Hepatic stellate cell (primary cell): ENCODE results near the gene HNRNPH1.

Experiments
- DNase-seq: peaks from one replicate; pipeline ENCODE4 v3.0.0; 2011; ENCODE audit warnings: low spot score

HNRNPH1 gene

DNA sequence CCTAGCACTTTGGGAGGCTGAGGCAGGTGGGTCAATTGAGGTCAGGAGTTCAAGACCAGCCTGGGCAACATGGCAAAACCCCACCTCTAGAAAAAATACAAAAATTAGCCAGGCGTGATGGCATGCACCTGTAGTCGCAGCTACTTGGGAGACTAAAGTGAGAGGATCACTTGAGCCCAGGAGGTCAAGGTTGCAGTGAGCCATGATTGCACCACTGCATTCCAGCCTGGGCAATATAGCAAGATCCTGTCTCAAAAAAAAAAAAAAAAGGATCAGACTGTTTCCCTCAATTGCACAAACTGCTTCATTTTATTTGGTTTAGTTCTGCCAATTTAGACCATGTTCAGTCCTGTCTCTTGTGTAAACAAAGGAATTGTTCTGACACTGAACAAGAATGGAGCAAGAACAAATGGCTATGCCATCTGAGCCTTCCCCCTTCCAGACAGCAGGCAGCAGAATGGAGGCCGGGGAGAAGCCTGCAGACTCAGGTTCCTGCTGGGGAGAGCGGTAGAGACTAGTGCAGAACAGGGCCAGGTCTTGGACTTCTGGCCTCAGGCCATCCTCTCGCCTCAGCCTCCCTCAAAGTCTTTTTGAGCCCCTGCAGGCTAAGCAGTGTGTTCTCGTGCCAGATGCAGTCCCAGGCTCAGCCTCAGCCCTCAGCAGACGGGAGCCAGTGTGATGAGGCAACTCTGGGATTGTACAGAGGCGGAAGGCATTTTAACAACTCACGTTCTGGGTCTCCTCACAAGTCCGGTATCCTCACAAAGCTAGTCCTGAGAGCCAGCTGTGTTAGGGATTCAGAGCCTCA lies 18.2 kb downstream of the HNRNPH1 start:
- DNase-seq, result no peak

DNA sequence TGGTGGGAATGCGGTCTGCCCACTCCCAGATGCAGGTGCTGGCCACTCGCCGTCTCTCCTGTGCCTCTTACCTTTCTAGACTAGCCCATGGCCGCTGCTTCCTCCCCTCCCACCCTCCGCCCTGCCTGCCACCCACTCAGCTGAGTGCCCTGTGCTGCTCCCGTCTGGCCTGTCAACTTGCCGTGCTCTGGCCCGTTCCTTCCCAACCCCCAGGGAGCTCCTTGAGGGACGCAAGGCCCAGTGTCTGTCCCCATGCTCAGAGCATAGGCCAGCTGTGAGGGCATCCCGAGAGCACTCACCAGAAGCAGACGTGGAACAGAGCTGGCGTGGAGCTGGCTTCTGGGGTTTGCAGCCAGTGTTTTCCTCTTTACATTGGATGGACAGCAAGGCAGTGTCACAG lies 20.2 kb downstream of the HNRNPH1 start:
- DNase-seq, result no peak

GRCh38 chr5:179601871-179602625 lies 21.4 kb downstream of the HNRNPH1 start:
- no peak for DNase-seq

DNA sequence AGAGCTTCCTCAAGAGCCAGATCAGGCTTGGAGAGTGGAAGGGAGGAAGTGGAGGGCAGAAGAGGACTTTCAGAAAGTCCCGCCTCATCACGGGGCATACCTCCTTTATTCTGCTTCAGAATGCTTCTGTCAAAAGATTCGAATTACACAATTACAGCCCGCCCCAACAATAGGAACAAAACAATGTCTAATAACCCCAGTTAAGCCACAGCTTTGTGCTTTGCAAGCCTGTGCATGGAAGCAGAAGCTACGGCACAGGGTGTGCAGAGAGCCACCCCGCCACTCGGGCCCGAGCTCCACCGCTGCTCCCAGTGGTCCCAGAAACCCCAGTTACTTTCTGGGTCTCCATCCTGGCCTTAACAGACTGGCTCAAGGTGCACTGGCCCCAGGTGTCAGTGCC lies 23.5 kb downstream of the HNRNPH1 start:
- no peak for DNase-seq

DNA sequence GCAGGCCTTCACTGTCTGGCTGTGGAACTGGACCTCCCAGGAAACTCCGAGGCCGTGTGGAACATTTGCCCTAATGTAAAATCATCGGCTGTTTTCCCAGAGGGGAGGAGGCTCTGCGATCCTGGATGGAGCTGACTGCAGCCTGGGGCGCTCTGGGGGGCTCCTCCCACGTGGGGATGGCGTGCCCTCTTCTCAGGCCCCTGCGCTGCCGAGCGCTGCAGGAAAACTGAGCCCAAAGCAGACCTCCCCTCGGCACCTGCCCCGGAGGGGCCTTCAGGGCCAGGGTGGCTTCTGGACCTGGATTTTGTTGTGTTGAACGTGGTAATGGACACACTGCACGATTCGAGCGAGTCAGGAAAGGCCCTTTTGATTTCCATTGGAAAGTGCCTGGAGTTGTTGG lies 23.9 kb downstream of the HNRNPH1 start:
- no peak for DNase-seq

GRCh38 chr5:179599100-179599499 lies 24.4 kb downstream of the HNRNPH1 start:
- no peak for DNase-seq

DNA sequence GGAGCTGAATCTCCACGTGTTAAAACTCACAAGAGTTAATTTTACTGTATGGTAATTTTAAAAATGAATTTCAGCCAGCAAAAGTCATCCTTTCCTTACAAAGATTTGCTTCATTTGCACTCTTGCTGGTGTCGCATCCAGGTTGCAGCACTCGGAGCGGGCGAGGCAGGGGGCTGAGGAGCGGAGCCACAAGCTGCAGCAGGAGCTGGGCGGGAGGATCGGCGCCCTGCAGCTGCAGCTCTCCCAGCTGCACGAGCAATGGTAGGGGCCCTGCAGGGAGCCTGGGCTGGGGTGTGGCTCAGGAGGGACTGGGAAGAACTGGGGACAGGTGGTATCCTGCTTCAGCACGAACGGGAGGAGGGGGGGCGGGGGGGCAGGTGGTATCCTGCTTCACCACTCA lies 27.1 kb downstream of the HNRNPH1 start:
- DNase-seq, result no peak

DNA sequence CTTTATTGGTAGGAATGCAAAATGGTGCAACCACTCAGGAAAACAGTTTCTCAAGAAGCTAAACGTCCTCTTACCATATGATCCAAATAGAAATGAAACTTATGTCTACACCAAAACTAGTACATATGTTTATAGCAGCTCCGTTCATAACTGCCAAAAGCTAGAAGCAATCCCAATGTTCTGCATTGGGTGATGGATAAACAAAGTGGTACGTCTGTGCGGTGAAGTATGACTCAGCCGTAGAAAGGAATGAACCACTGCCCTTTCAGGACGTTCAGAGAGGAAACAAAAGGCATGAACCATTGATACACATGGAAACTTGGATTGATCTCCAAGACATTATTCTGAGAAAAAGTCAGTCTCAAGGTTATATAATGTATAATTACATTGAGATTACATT lies 27.6 kb downstream of the HNRNPH1 start:
- DNase-seq, result no peak

- no peak for DNase-seq
Measured at GRCh38 chr5:179588166-179588565, 35.3 kb downstream of the HNRNPH1 start.

DNA sequence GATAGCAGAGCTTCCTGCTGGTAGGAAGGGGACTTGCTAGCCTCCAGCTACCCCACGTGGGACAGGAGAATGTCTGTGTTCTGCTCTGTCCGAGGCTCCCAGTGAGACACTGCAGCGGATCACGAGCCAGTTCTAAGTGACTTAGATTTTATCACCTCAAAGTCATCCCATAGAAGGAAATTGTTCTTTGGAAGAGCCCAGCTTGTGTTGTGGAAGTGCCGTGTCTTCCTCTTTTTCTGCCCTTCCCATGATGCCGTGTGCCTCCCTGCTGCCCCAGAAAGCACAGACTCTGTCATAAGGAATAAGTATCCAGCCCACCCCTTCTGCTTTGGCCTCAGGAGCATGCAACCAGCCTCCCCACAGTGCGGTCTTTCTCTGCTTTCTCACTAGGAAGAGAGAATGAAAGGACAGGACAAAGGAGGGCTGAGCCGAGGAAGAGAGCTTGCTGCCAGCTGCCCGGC lies 37.5 kb downstream of the HNRNPH1 start:
- no peak for DNase-seq

GRCh38 chr5:179577286-179577960 lies 46.0 kb downstream of the HNRNPH1 start:
- no peak for DNase-seq

DNA sequence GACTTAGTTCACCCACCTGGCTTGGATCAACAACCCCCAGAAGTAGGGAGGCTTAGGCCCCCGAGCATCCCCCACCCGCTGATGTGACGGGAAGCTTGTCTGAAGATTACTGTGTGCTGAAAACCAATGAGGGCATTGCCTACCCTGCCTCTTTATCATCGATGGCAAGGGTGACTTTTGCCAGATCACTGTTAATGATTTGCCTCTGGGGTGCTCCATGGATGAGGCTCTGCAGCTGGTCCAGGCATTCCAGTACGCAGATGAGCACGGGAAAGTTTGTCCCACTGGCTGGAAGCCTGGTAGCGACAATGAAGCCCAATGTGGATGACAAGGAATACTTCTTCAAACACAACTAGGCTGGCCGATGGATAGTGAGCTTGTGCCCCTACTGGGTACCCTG lies 51.1 kb downstream of the HNRNPH1 start:
- no peak for DNase-seq

DNA sequence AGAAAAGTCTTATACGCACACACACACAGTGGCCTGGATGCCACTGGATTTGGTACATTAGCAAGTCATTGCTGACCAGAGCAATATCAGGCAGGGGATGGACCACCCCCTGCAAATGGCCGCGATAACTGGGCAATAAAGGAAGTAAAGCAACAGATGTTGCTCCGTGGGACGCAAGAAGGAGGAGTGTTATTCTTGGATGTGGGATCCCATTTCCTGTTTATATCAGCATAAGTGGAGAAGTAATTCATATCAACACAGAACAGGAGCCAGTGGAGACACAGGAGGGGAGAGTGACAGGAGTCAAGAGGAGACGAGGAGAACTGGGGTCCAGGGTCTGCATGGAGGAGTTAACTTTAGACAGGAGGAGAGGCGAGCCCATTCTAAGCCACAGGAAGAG lies 54.8 kb downstream of the HNRNPH1 start:
- no peak for DNase-seq

DNA sequence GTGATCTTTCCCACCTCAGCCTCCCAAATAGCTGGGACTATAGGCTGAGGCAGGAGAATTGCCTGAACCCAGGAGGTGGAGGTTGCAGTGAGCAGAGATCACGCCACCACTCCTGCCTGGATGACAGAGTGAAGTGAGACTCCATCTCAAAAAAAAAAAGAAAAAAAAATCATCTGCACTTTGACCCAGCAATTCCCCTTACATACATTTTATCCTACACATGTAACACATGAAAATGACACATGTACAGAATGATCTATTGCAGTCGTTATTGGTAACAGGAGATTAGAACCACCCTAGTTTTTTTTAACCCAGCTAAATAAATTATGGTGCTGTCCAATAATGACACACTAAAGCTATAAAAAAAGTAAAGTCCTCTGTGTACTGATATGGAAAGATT lies 58.9 kb downstream of the HNRNPH1 start:
- no peak for DNase-seq
